ENCODE results near the gene FER1L5.

The FER1L5 gene

GRCh38 chr2:96753661-96754282, 111.2 kb downstream of the FER1L5 start:
- DNase-seq = no peak

GRCh38 chr2:96754317-96754716, 111.8 kb downstream of the FER1L5 start:
- no peak for DNase-seq

Data from eye (tissue), 1 donor.